Breast epithelium (tissue), 4 donors: ENCODE results near the gene AOPEP. TPM values are rescaled to one million over a fixed set of nuclear protein-coding genes. Genes with fewer than 3 reads are reported as not detected.

ENCODE experiments used
- DNase-seq, 2 donors: peaks; one replicate each; pipeline ENCODE4 v3.0.0-alpha.2; 2019; ENCODE audit warnings: low spot score in 2 of 2
- H3K27ac ChIP-seq, 2 donors: fragments of 200-600 bp; sonication (generic) in 1 of 2; one replicate each; pipeline ENCODE4 v1.5.1; 2016 to 2019; ENCODE audit warnings: mild to moderate bottlenecking in 1 of 2
- H3K27me3 ChIP-seq, 2 donors: fragments of 200-600 bp; sonication (generic) in 1 of 2; one replicate each; pipeline versions ENCODE4 v1.5.1 to v1.6.0; 2017 to 2019; ENCODE audit warnings: control low read depth in 1 of 2, mild to moderate bottlenecking in 1 of 2
- H3K36me3 ChIP-seq: fragments of 200-600 bp; one replicate; pipeline ENCODE4 v1.5.1; 2019
- H3K4me1 ChIP-seq, 2 donors: fragments of 200-600 bp; sonication (generic); one replicate each; pipeline ENCODE4 v1.5.1; 2016 to 2019; ENCODE audit warnings: control low read depth in 1 of 2
- H3K4me3 ChIP-seq, 3 donors: fragments of 200-600 bp; sonication (generic); 1 replicate in 2 of 3; 2 replicates in 1 of 3; pipeline ENCODE4 v1.5.1; 2016 to 2019; ENCODE audit warnings: mild to moderate bottlenecking in 3 of 3, moderate library complexity in 2 of 3
- H3K9me3 ChIP-seq, 2 donors: fragments of 200-600 bp; sonication (generic) in 1 of 2; one replicate each; pipeline ENCODE4 v1.5.1; 2016 to 2019; ENCODE audit warnings: control low read depth in 1 of 2
- POLR2A ChIP-seq: fragments of 450-650 bp; IDR thresholded peaks from one replicate; pipeline ENCODE4 v1.6.1; 2016; ENCODE audit warnings: antibody characterized with exemption, mild to moderate bottlenecking, moderate library complexity
- POLR2AphosphoS5 ChIP-seq, 3 donors: sonication (generic); formaldehyde crosslinking; IDR thresholded peaks; one replicate each; pipeline ENCODE4 v1.6.1; 2017; ENCODE audit warnings: antibody characterized with exemption in 3 of 3
- intact Hi-C: fragments of 100-400 bp; cut with DNase I; formaldehyde crosslinking; loops from one replicate; pipeline ENCODE4 v1.15.1; 2023; ENCODE audit warnings: low total_unique reads
- total RNA-seq, 3 donors: library from RNA; depleted of rRNA; stranded (reverse); fragments of >200 nt; gene quantifications; one replicate each; pipeline ENCODE4 v1.1.0, GENCODE V29; 2016
- TF ChIP-seq, protein P1 (sequence below), 3 donors: fragments of 450-650 bp; IDR thresholded peaks; one replicate each; pipeline ENCODE4 v1.5.1; 2016 to 2017; ENCODE audit warnings: antibody characterized with exemption in 3 of 3, mild to moderate bottlenecking in 3 of 3, moderate library complexity in 3 of 3

Gene AOPEP
- total RNA-seq, 3 donors from 2014 or later = 15.5 to 94.1 (median 87.5) TPM

DNA sequence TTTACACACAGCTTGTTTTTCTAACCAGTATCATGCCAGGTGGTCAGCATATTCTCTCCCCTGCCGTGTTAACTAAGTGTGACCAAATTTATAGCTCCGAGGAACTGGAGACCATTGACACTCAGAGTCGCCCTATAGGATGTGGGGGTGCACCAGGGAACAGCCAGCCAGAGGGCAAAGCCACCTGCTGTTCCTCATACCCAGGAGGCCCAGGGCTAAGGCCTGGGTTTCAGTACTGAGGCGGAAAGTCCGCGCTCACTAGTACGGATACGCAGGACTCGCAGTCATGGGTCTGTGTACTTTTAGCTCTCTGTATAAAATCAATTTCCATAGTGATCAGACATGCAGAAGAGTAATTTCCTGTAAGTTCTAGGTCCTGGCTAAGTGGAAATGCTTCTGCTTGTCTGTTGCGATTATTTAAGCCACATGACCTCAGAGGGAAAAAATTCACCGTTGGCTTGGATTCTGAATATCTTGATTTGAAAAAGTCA lies 247.0 kb downstream of the AOPEP start:
- peak overlapping the region in 1 of 2 donors; percentile 1 for H3K27ac ChIP-seq
- no peaks in the 10 kb centered on the region for H3K36me3 ChIP-seq
- no peak for DNase-seq
- no peaks in the 10 kb centered on the region for H3K4me1 ChIP-seq
- intact Hi-C loops = no loop called here
- no peaks in the 10 kb centered on the region for H3K27me3 ChIP-seq
- no peak for TF ChIP-seq POLR2A
- TF ChIP-seq POLR2AphosphoS5 (IDR thresholded peaks at IDR 0.05) = no peak
- TF ChIP-seq, protein P1, sequence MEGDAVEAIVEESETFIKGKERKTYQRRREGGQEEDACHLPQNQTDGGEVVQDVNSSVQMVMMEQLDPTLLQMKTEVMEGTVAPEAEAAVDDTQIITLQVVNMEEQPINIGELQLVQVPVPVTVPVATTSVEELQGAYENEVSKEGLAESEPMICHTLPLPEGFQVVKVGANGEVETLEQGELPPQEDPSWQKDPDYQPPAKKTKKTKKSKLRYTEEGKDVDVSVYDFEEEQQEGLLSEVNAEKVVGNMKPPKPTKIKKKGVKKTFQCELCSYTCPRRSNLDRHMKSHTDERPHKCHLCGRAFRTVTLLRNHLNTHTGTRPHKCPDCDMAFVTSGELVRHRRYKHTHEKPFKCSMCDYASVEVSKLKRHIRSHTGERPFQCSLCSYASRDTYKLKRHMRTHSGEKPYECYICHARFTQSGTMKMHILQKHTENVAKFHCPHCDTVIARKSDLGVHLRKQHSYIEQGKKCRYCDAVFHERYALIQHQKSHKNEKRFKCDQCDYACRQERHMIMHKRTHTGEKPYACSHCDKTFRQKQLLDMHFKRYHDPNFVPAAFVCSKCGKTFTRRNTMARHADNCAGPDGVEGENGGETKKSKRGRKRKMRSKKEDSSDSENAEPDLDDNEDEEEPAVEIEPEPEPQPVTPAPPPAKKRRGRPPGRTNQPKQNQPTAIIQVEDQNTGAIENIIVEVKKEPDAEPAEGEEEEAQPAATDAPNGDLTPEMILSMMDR (IDR thresholded peaks at IDR 0.05) = no peak
- no peak overlapping the region for H3K4me3 ChIP-seq
- no peaks in the 10 kb centered on the region for H3K9me3 ChIP-seq

- TF ChIP-seq POLR2A (no peak), POLR2AphosphoS5 (IDR thresholded peaks at IDR 0.05) (no peak)
- TF ChIP-seq, protein P1 (IDR thresholded peaks at IDR 0.05) = no peak
- intact Hi-C loops = no loop called here
- Histone ChIP-seq H3K9me3 (no peaks in the 10 kb centered on the region), H3K36me3 (no peaks in the 10 kb centered on the region), H3K4me3 (no peak overlapping the region), H3K27ac (no peak overlapping the region), H3K27me3 (no peaks in the 10 kb centered on the region), H3K4me1 (no peaks in the 10 kb centered on the region)
- no peak for DNase-seq
These were observed 247.8 kb downstream of the AOPEP start for GRCh38 chr9:94974154-94974879.

DNA sequence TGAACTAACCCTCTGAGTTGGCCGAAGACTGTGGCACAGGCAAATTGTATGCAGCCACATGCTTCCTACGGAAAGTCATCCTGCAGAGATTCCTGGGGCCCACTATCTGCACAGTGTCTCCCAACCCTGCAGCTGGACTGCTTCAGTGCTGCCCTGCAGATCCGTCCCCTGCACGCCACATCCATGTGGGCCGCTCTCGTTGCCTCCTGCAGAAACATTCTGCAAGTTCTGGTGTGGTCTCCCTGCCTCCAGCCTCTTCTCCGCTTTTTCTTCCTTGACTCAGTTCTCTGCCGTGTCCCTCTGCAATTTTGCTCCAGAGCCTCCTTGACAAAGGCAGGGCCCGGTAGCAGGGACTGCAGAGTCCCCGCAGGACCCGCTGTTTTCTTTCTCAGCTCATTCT lies 249.0 kb downstream of the AOPEP start:
- Histone ChIP-seq H3K4me1 (no peaks in the 10 kb centered on the region), H3K27ac (no peak overlapping the region)
- TF ChIP-seq POLR2AphosphoS5 (IDR thresholded peaks at IDR 0.05) = no peak
- TF ChIP-seq, protein P1 (IDR thresholded peaks at IDR 0.05) = no peak
- no peak for TF ChIP-seq POLR2A

GRCh38 chr9:94976077-94976476 lies 249.6 kb downstream of the AOPEP start:
- intact Hi-C loops = no loop called here
- no peaks in the 10 kb centered on the region for H3K36me3 ChIP-seq
- H3K4me1 ChIP-seq = no peaks in the 10 kb centered on the region
- H3K9me3 ChIP-seq = no peaks in the 10 kb centered on the region
- no peak for TF ChIP-seq POLR2A
- TF ChIP-seq POLR2AphosphoS5 (IDR thresholded peaks at IDR 0.05) = no peak
- TF ChIP-seq, protein P1 (IDR thresholded peaks at IDR 0.05) = no peak
- no peak overlapping the region for H3K4me3 ChIP-seq
- H3K27me3 ChIP-seq = no peaks in the 10 kb centered on the region
- no peak for DNase-seq
- H3K27ac ChIP-seq = no peak overlapping the region

More for the DNA sequence above, 249.0 kb downstream of the AOPEP start:
- H3K9me3 ChIP-seq = no peaks in the 10 kb centered on the region
- no peak for DNase-seq
- no peaks in the 10 kb centered on the region for H3K27me3 ChIP-seq
- no peak overlapping the region for H3K4me3 ChIP-seq
- H3K36me3 ChIP-seq = no peaks in the 10 kb centered on the region
- intact Hi-C loops = no loop called here

DNA sequence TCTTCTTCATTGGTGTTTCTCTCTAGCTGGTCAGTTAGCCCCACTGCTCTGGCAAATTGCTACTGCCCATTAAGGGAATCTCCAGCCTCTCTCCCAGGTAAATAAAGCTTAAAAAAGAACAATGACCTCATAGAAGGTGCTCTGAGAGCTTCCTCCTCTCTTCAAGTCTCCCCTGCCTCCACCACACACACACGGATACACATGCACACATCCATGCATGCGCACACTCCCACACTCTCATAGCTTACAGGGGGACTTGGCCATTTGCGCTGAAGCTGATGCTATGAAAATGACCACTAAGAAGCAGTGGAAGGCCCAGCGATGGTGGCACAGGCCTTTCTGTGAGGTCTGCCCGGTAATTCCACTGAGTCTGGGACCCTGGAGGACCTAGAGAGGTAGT lies 250.9 kb downstream of the AOPEP start:
- intact Hi-C loops = no loop called here
- no peaks in the 10 kb centered on the region for H3K36me3 ChIP-seq
- DNase-seq = no peak

More for the DNA sequence above, 250.9 kb downstream of the AOPEP start:
- Histone ChIP-seq H3K27me3 (no peaks in the 10 kb centered on the region), H3K4me1 (no peaks in the 10 kb centered on the region), H3K9me3 (no peaks in the 10 kb centered on the region), H3K4me3 (no peak overlapping the region), H3K27ac (no peak overlapping the region)
- TF ChIP-seq POLR2AphosphoS5 (IDR thresholded peaks at IDR 0.05) = no peak
- TF ChIP-seq, protein P1 (IDR thresholded peaks at IDR 0.05) = no peak
- no peak for TF ChIP-seq POLR2A
